MM.1S (cell line): ENCODE measurements around the gene TMEM63B.

Experiments used
- DNase-seq: peaks from one replicate; pipeline ENCODE4 v3.0.0-alpha.2; 2015
- H2AFZ ChIP-seq: fragments of 300-600 bp; sonication (generic); 2 replicates; pipeline ENCODE4 v1.6.0; 2016; ENCODE audit warnings: antibody characterized with exemption, low read length
- H3F3A ChIP-seq: fragments of 300-600 bp; sonication (generic); 2 replicates; pipeline ENCODE4 v1.6.1; 2016; ENCODE audit warnings: mild to moderate bottlenecking, antibody characterized with exemption, low read length, moderate library complexity, mixed read lengths; ENCODE audit not compliant: insufficient read depth
- H3K27ac ChIP-seq: fragments of 300-600 bp; sonication (generic); 2 replicates; pipeline ENCODE4 v1.5.1; 2016; ENCODE audit warnings: mild to moderate bottlenecking, low read length
- H3K27me3 ChIP-seq: fragments of 300-600 bp; sonication (generic); replicated peaks from 2 replicates; pipeline ENCODE4 v1.6.0; 2016; ENCODE audit warnings: low read length; ENCODE audit not compliant: insufficient read depth
- H3K36me3 ChIP-seq: fragments of 300-600 bp; sonication (generic); replicated peaks from 2 replicates; pipeline ENCODE4 v1.6.1; 2016; ENCODE audit warnings: mild to moderate bottlenecking, low read length, mixed read lengths; ENCODE audit not compliant: insufficient read depth
- H3K4me1 ChIP-seq: fragments of 300-600 bp; sonication (generic); 2 replicates; pipeline ENCODE4 v1.6.1; 2016; ENCODE audit warnings: low read length, mixed read lengths
- H3K4me2 ChIP-seq: fragments of 300-600 bp; sonication (generic); 2 replicates; pipeline ENCODE4 v1.6.0; 2016; ENCODE audit warnings: low read depth, low read length
- H3K4me3 ChIP-seq: fragments of 300-600 bp; sonication (generic); 2 replicates; pipeline ENCODE4 v1.5.1; 2016; ENCODE audit warnings: low read length, mixed read lengths
- H3K79me2 ChIP-seq: fragments of 300-600 bp; sonication (generic); 2 replicates; pipeline ENCODE4 v1.6.1; 2016; ENCODE audit warnings: mixed run types, low read length, mixed read lengths
- H3K9ac ChIP-seq: fragments of 300-600 bp; sonication (generic); 2 replicates; pipeline ENCODE4 v1.6.1; 2016; ENCODE audit warnings: low read length, mixed read lengths
- H3K9me2 ChIP-seq: fragments of 300-600 bp; sonication (generic); replicated peaks from 2 replicates; pipeline ENCODE4 v1.6.1; 2016; ENCODE audit warnings: mild to moderate bottlenecking, low read length, mixed read lengths; ENCODE audit not compliant: insufficient read depth
- H3K9me3 ChIP-seq: fragments of 300-600 bp; sonication (generic); replicated peaks from 2 replicates; pipeline ENCODE4 v1.6.1; 2016; ENCODE audit warnings: mild to moderate bottlenecking, low read length, mixed read lengths; ENCODE audit not compliant: insufficient read depth
- H4K20me1 ChIP-seq: fragments of 300-600 bp; sonication (generic); 2 replicates; pipeline ENCODE4 v1.6.1; 2016; ENCODE audit warnings: mild to moderate bottlenecking, low read length, moderate library complexity, mixed read lengths; ENCODE audit not compliant: insufficient read depth
- EZH2 ChIP-seq: fragments of 300-600 bp; sonication (generic); optimal IDR thresholded peaks from 2 replicates; pipeline ENCODE3; 2017; ENCODE audit warnings: low read depth, mild to moderate bottlenecking, antibody characterized with exemption, low read length, mixed read lengths
- EZH2phosphoT487 ChIP-seq: fragments of 300-600 bp; sonication (generic); IDR thresholded peaks from 2 replicates; pipeline ENCODE4 v1.6.1; 2018; ENCODE audit warnings: antibody characterized with exemption, low read length
- TF ChIP-seq, protein P1 (sequence below): fragments of 300-600 bp; sonication (generic); IDR thresholded peaks from 2 replicates; pipeline ENCODE4 v1.5.1; 2016; ENCODE audit warnings: antibody characterized with exemption, low read length, mixed read lengths

Gene TMEM63B

DNA sequence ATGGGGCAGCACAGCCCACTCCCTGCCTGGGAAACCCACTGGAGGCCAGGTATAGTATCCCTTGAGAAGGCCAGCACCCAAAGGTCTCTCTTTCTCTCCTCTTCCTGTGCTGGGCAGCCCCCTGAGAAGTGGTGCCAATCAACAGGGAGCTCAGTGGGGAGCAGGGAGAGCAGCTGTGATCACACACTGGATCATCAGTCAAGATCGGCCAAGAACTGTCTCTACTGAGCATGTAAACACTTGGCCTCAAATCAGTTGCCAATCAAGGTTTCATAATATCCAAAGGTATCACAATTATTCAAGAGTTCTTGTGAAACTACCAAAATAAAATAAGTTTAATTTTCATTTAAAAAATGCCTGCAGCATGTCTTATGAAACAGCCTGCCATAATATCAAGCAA lies 18.9 kb upstream of the TMEM63B start:
- H3K36me3 ChIP-seq = no peaks in the 10 kb centered on the region
- H3K9me2 ChIP-seq = no peaks in the 10 kb centered on the region
- no peak for TF ChIP-seq EZH2
- TF ChIP-seq, protein P1, sequence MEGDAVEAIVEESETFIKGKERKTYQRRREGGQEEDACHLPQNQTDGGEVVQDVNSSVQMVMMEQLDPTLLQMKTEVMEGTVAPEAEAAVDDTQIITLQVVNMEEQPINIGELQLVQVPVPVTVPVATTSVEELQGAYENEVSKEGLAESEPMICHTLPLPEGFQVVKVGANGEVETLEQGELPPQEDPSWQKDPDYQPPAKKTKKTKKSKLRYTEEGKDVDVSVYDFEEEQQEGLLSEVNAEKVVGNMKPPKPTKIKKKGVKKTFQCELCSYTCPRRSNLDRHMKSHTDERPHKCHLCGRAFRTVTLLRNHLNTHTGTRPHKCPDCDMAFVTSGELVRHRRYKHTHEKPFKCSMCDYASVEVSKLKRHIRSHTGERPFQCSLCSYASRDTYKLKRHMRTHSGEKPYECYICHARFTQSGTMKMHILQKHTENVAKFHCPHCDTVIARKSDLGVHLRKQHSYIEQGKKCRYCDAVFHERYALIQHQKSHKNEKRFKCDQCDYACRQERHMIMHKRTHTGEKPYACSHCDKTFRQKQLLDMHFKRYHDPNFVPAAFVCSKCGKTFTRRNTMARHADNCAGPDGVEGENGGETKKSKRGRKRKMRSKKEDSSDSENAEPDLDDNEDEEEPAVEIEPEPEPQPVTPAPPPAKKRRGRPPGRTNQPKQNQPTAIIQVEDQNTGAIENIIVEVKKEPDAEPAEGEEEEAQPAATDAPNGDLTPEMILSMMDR = no peak
- no peak for TF ChIP-seq EZH2phosphoT487
- no peaks in the 10 kb centered on the region for H3K27me3 ChIP-seq
- no peak overlapping the region for H2AFZ ChIP-seq
- no peak for DNase-seq
- no peak overlapping the region for H3K4me2 ChIP-seq
- no peaks in the 10 kb centered on the region for H4K20me1 ChIP-seq
- no peaks in the 10 kb centered on the region for H3K9me3 ChIP-seq
- H3K9ac ChIP-seq = no peak overlapping the region
- H3K4me3 ChIP-seq = no peak overlapping the region
- peaks cover 28% of the 10 kb centered on the region for H3F3A ChIP-seq
- H3K4me1 ChIP-seq = peaks cover 43% of the 10 kb centered on the region
- no peak overlapping the region for H3K27ac ChIP-seq
- H3K79me2 ChIP-seq = peaks cover 44% of the 10 kb centered on the region

DNA sequence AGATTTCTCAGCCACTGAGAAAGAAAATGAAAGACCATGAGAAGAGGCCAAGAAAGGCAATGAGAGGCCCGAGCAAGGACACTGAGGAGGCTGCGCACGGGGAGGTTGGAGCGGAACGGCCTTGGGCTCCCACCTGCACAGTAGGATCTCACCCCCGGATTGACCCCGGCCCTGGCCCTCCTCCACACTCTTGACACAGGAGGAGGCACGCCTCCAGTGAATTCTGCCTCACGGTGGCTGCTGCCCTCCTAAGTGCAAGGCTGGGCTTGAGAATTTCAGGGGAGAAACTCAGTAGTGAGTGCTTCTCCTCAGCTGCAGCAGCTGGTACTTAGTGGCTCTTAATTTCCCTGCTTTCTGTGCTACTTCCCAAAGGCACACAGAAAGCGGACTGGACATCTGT lies 18.1 kb upstream of the TMEM63B start:
- TF ChIP-seq EZH2phosphoT487 = no peak
- TF ChIP-seq EZH2 = no peak
- TF ChIP-seq, protein P1 = no peak
- no peak for DNase-seq
- Histone ChIP-seq H4K20me1 (no peaks in the 10 kb centered on the region), H3K4me3 (no peak overlapping the region), H3K9me3 (no peaks in the 10 kb centered on the region), H3K36me3 (no peaks in the 10 kb centered on the region), H3K27me3 (no peaks in the 10 kb centered on the region), H3K79me2 (peaks cover 51% of the 10 kb centered on the region), H2AFZ (no peak overlapping the region), H3K4me2 (0 out of 2 replicates have a peak overlapping the region, but pooled peaks have one; percentile 46), H3F3A (peaks cover 28% of the 10 kb centered on the region), H3K9me2 (no peaks in the 10 kb centered on the region), H3K27ac (peak overlapping the region; percentile 76; the same call in 1 of the 2 replicates), H3K4me1 (peaks cover 51% of the 10 kb centered on the region), H3K9ac (0 out of 2 replicates have a peak overlapping the region, but pooled peaks have one; percentile 38)

DNA sequence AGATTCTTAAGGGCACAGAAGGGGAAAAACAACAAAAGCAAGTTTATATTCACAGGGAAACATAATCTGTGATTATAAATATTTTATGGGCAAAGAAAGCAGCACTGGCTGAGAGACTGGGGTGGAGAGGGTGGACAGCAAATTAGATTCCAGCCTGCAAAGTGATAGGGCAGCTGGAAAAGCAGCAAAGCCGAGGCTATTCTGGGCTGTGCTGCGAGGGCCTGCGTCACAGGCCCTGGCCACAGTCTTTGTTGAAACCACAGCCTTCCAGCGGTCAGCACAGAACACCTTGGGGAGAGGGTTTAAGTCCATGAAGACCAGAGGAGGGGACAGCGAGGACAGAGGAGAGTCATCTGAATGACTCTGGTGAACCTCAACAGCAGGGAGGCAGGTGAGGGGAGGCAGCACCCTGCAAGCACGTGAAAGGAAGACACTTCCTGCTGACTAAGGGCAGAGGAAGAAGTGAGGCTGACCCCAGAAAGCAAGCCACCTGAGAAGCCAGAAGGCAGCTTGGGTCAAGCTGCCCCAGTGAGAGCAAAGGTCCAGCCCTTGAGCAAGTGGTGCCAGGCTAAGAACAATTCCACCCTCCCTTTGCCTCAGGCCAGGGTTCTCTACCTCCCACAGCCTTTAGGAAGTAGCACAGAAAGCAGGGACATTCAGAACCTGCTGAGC lies 17.2 kb upstream of the TMEM63B start:
- Histone ChIP-seq H2AFZ (no peak overlapping the region), H3F3A (peaks cover 30% of the 10 kb centered on the region), H3K79me2 (peaks cover 57% of the 10 kb centered on the region), H3K27ac (peak overlapping the region; percentile 76), H3K9me2 (no peaks in the 10 kb centered on the region), H3K9me3 (no peaks in the 10 kb centered on the region), H4K20me1 (no peaks in the 10 kb centered on the region), H3K4me2 (peak overlapping the region; percentile 46), H3K27me3 (no peaks in the 10 kb centered on the region), H3K4me3 (no peak overlapping the region), H3K9ac (peak overlapping the region; percentile 38), H3K4me1 (peaks cover 58% of the 10 kb centered on the region), H3K36me3 (no peaks in the 10 kb centered on the region)
- no peak for TF ChIP-seq EZH2phosphoT487
- TF ChIP-seq, protein P1 = no peak
- TF ChIP-seq EZH2 = no peak
- peak; percentile 67 for DNase-seq
